Renal cortex interstitium (tissue), 15 donors: Measurements from ENCODE around the gene DYNLT3. TPM values are rescaled to one million over a fixed set of nuclear protein-coding genes. Genes with fewer than 3 reads are reported as not detected.

Experiments
- DNase-seq, 11 donors: peaks; one replicate each; pipeline ENCODE4 v3.0.0-alpha.2; 2013; ENCODE audit warnings: low read depth in 9 of 11, low spot score in 4 of 11; ENCODE audit errors: extremely low read depth in 1 of 11
- long read RNA-seq, 16 experiments: transcript quantifications; one replicate each; lab custom pipeline, GENCODE V29; 2026
- polyA plus RNA-seq, 3 donors: library from polyadenylated mRNA; unstranded; fragments of 120-200 nt; gene quantifications; one replicate each; pipeline ENCODE4 v1.2.1, GENCODE V29; 2013; ENCODE audit not compliant: insufficient read length in 3 of 3

DYNLT3 gene, protein sequence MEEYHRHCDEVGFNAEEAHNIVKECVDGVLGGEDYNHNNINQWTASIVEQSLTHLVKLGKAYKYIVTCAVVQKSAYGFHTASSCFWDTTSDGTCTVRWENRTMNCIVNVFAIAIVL
- polyA plus RNA-seq, result 10 to 100 TPM; 32.4 to 43.4 (median 39.8) TPM
- long read RNA-seq, donor 1, transcript DYNLT3-201 (5 exons, 2,217 nt), result major isoform, 15 of 15 reads
- long read RNA-seq, donor 1, partial matches to known transcripts, result 0 of 15 reads
- long read RNA-seq, donor 1, other reads (novel, unspliced or antisense), result 0 of 15 reads
- long read RNA-seq, donor 2, transcript DYNLT3-201 (5 exons, 2,217 nt), result major isoform, 10 of 10 reads
- long read RNA-seq, donor 2, partial matches to known transcripts, result 0 of 10 reads
- long read RNA-seq, donor 2, other reads (novel, unspliced or antisense), result 0 of 10 reads
- long read RNA-seq, donor 3, transcript DYNLT3-201 (5 exons, 2,217 nt), result major isoform, 32 of 32 reads
- long read RNA-seq, donor 3, partial matches to known transcripts, result 0 of 32 reads
- long read RNA-seq, donor 3, other reads (novel, unspliced or antisense), result 0 of 32 reads
- long read RNA-seq, donor 4, transcript DYNLT3-201 (5 exons, 2,217 nt), result major isoform, 13 of 18 reads
- long read RNA-seq, donor 4, partial matches to known transcripts, result 5 of 18 reads
- long read RNA-seq, donor 4, other reads (novel, unspliced or antisense), result 0 of 18 reads
- long read RNA-seq, donor 5, transcript DYNLT3-201 (5 exons, 2,217 nt), result major isoform, 45 of 57 reads
- long read RNA-seq, donor 5, partial matches to known transcripts, result 11 of 57 reads
- long read RNA-seq, donor 5, other reads (novel, unspliced or antisense), result 0 of 57 reads
- long read RNA-seq, donor 6, transcript DYNLT3-201 (5 exons, 2,217 nt), result major isoform, 21 of 22 reads
- long read RNA-seq, donor 6, partial matches to known transcripts, result 0 of 22 reads
- long read RNA-seq, donor 6, other reads (novel, unspliced or antisense), result 0 of 22 reads
- long read RNA-seq, donor 7, transcript DYNLT3-201 (5 exons, 2,217 nt), result major isoform, 23 of 23 reads
- long read RNA-seq, donor 7, partial matches to known transcripts, result 0 of 23 reads
- long read RNA-seq, donor 7, other reads (novel, unspliced or antisense), result 0 of 23 reads
- long read RNA-seq, donor 8, transcript DYNLT3-201 (5 exons, 2,217 nt), result major isoform, 29 of 29 reads
- long read RNA-seq, donor 8, partial matches to known transcripts, result 0 of 29 reads
- long read RNA-seq, donor 8, other reads (novel, unspliced or antisense), result 0 of 29 reads
- long read RNA-seq, donor 9, transcript DYNLT3-201 (5 exons, 2,217 nt), result major isoform, 29 of 37 reads
- long read RNA-seq, donor 9, partial matches to known transcripts, result 5 of 37 reads
- long read RNA-seq, donor 9, other reads (novel, unspliced or antisense), result 0 of 37 reads
- long read RNA-seq, donor 10, transcript DYNLT3-201 (5 exons, 2,217 nt), result major isoform, 17 of 23 reads
- long read RNA-seq, donor 10, partial matches to known transcripts, result 5 of 23 reads
- long read RNA-seq, donor 10, other reads (novel, unspliced or antisense), result 0 of 23 reads
- long read RNA-seq, donor 11, transcript DYNLT3-201 (5 exons, 2,217 nt), result major isoform, 13 of 19 reads
- long read RNA-seq, donor 11, partial matches to known transcripts, result 6 of 19 reads
- long read RNA-seq, donor 11, other reads (novel, unspliced or antisense), result 0 of 19 reads
- long read RNA-seq, donor 12, transcript DYNLT3-201 (5 exons, 2,217 nt), result major isoform, 7 of 7 reads
- long read RNA-seq, donor 12, partial matches to known transcripts, result 0 of 7 reads
- long read RNA-seq, donor 12, other reads (novel, unspliced or antisense), result 0 of 7 reads
- long read RNA-seq, donor 13, transcript DYNLT3-201 (5 exons, 2,217 nt), result major isoform, 36 of 44 reads
- long read RNA-seq, donor 13, partial matches to known transcripts, result 6 of 44 reads
- long read RNA-seq, donor 13, other reads (novel, unspliced or antisense), result 0 of 44 reads
- long read RNA-seq, donor 14, transcript DYNLT3-201 (5 exons, 2,217 nt), result major isoform, 13 of 19 reads
- long read RNA-seq, donor 14, partial matches to known transcripts, result 5 of 19 reads
- long read RNA-seq, donor 14, other reads (novel, unspliced or antisense), result 0 of 19 reads
- long read RNA-seq, donor 15, transcript DYNLT3-201 (5 exons, 2,217 nt), result major isoform, 5 of 6 reads
- long read RNA-seq, donor 15, partial matches to known transcripts, result 0 of 6 reads
- long read RNA-seq, donor 15, other reads (novel, unspliced or antisense), result 0 of 6 reads
- long read RNA-seq, donor 16, transcript DYNLT3-201 (5 exons, 2,217 nt), result major isoform, 33 of 52 reads
- long read RNA-seq, donor 16, partial matches to known transcripts, result 19 of 52 reads
- long read RNA-seq, donor 16, other reads (novel, unspliced or antisense), result 0 of 52 reads

DNA sequence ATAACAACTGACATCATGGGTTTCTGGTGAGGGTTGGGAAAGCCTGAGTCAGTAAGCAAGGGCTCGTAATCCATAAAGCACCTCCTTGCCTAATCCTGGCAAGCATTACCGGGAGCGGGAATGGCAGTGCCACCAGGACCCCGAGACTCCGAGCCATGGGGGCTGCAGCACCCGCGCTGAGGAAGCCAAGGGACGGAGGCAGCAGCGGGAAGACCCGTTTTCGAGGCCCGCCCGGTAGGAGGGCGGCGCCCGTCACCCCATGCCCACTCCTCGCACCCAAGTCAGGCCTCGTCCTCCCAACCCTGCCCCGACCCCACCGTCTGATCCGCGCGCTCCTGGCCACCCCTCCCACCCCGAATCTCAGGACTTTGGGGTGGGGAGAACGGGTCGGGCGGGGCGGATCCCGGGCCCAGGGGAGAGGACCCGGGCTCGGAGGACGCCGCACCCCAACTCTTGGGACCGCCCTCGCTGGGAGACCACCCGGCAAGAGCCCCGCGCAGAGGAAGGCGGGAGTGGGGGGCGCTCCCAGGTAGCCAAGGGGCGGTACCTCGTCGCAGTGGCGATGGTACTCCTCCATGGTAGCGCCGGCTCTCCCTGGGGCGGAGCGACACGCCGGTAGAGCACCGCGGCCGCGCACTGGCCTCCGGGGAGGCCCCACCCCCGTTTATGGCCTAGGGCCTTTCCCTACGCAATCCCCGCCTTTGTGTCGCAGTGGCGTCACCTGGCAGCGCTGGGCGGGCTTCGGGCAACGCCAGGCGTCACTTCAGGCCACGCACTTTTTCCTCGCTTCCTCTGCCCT lies at the start of gene DYNLT3:
Gene DYNLT3, minus strand, starts transcription at position 638 of the 799 bp plus-strand sequence. Its CDS starts 61 bp downstream, at position 577.
- peak in 10 of 11 donors; percentile 48 to 70 (median 66) for DNase-seq

DNA sequence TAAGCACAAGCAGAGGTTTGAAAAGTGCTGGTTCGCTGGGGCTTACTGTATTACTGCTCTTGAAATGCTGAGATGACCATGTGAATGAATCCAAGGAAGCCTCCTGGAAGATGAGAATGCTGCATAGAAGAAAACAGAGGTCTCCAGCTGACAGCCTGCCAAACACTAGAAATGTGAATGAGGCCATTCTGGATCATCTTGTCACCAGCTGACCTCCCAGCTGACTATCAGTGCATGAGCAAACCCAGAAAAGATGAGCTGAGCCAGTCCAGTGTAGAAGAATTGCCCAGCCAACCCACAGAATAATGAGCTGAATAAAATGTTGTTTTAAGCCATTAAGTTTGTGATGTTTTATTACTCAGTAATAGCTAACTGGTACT lies 49.1 kb upstream of the DYNLT3 start:
- no peak for DNase-seq

DNA sequence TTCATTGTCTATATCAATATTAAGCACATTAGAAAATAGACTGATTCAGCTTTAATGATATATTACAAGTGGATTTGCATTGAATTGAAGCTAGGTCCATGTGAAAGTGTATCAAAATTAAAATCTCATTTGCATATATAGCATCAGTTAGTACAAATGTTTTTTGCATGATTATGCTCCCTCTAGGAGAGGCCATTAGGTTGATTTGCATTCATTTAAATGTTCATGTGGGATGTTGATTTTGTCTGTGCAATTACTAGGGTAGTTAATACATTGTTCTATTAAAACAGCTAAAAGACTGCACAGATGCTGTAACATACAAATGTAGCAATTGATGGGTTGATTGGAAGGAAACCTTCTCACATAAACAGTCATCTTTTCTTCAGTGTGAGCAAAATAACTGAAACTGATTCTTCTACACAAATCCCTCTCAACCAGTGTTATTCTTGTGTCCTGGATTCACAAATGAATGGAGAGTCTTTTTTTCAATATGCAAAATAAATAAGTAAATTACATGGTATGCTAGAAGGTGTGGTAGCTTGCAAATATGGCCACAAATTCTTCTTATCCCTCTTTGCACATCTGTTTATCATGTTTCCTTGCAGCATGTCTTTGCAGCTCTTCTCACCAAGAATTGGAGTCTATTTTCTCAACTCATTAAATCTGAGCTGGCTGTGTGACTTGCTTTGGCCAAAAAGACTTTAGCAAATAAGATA lies 48.6 kb upstream of the DYNLT3 start:
- DNase-seq, result no peak

DNA sequence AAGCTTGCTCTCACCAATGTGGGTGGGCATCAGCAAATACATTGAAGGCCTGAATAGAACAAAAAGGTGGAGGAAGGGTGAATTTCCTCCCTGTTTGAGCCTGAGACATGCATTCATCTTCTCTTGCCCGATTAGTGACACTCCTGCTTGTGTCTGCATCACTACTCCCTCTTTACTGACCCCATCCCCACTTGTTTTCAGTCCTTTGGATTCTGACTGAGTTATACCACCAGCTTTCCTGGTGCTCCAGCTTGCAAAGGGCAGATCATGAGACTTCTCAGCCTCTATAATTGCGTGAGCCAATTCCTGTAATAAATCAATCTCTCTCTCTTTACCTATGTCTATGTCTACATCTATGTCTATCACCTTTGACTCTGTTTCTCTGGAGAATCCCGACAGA lies 47.4 kb upstream of the DYNLT3 start:
- DNase-seq, result no peak

DNA sequence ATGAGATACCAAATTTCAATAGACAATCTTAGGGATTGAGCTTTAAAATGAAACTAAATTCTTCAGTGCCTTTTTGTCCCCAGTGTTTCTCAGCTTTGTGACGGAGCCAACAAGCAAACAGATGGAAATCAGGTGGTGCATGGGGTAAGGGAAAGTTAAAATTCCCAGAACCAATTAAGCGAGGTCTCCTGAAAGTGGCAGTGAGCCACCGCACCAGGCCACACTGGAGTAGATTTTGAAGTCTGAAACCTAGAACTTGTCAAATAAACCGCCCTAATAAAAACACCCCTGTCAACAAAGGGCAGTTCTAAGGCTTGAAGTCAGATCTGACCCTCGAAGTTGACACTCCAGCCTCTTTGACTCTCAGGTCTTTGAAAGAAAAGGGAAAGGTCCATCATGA lies 40.6 kb upstream of the DYNLT3 start:
- DNase-seq, result no peak

DNA sequence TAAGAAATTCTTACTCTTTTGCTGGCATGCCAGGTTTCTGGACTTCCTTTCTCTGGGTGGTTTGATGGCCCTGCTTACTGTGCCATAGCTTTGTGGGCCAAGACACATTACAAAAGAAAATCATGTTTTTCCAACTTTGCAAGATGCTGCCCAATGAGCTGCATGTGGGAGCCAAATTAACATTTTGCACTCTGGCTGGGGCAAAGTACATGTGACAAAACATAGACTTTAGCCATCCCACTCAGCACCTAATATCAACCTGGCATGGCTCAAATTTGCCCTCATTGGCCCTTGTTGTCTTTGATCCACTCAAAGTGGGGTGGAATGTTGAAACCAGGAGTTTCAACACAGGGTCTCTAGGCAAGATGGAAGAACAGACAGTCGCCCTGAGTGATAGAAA lies 40.0 kb upstream of the DYNLT3 start:
- no peak for DNase-seq

DNA sequence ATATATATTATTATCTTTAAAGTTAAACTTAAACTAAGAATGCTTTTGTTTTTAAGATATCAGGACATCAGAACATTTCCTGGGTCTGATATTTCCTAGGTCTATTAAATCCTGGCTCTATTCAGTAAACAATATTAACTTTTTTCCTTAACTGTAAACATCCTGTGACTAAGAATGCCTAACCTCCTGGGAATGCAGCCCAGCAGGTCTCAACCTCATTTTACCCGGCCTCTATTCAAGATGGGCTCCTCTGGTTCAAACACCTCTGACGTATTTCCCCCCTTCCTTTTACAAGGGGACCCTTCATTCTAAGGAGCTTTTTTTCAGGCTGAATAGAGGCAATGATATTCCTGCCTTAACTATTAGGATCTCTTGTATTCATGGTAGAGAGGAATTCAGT lies 35.8 kb upstream of the DYNLT3 start:
- DNase-seq, result no peak

DNA sequence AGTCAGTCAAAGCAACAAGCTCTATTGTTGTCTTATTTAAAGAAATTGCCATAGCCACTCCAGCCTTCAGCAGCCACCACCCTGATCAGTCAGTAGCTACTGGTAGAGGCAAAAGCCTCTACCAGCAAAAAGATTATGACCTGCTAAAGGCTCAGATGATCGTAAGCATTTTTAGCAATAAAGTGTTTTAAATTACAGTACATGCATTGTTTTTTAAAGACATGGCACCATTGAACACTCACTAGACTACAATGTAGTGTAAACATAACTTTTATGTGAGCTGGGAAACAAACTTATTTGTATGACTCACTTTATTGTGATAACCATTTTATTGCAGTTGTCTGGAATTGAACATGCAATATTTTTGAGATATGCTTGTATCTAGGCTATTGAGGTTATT lies 32.3 kb upstream of the DYNLT3 start:
- no peak for DNase-seq

DNA sequence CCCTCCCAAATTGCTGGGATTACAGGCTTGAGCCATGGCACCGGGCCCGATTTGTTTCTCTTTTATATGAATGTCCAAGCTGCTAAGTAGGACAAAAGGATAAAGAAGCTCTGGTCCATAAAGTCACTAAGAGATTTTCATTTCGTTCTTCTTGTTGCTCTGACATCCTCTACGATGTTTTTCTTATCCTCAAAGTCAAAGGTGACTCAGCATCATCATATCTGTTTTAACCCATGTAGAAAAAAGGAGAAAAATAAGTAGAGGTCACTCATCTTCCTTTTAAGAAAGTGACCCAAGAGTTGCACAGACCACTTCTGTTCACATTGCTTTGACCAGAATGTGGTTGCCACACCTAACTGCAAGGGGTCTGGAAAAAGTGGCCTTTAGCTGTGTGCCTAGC lies 29.3 kb upstream of the DYNLT3 start:
- DNase-seq, result no peak

DNA sequence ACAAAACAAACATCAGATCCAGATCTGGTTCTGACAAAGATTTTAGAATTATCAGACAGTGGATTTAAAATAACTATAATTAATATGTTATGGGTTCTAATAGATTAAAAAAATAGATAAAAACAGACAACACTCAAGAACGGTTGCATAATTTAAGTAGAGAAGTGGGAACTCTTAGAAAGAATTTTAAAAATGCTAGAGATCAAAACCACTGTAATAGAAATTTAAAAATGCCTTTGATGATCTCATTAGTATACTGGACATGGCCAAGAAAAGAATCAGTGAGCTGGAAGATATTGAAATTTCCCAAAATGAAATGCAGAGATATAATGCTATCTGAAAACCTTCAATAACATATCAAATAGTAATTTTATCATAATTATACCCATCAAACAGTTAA lies 28.3 kb upstream of the DYNLT3 start:
- DNase-seq, result no peak

DNA sequence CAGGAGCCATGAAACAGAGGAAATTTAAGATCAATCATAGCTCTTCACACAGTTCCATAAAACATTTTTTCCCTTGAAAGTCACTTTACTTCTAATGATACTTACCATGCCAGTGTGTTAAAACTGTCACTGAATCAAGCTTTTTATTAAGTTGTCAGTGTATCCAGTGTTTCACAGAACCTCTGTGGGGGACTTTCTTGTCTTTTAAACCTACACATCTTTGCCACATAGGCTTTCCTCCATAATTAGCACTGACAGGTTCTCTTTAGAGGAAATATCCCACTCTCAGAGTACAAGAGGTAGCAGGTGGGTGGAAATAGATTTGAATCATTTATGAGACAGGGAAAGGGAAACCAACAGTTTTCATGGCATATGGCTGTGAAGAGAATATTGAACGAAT lies 25.8 kb upstream of the DYNLT3 start:
- DNase-seq, result no peak

DNA sequence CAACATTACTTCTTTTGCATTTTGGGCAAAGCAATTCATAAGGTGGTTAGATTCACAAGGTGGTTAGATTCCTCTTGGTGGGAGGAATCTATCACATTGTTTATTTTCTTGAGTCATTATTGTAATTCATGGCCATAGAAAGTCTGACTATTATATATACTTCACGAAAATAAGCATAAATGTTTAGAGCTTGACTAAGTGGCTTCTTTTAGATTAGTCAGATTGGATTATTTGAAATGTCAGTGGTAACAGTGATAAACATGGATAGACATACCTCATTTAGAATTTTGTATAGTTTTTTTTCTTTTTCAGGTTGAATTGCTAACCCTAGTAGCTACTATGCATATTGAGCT lies 24.9 kb upstream of the DYNLT3 start:
- DNase-seq, result no peak

DNA sequence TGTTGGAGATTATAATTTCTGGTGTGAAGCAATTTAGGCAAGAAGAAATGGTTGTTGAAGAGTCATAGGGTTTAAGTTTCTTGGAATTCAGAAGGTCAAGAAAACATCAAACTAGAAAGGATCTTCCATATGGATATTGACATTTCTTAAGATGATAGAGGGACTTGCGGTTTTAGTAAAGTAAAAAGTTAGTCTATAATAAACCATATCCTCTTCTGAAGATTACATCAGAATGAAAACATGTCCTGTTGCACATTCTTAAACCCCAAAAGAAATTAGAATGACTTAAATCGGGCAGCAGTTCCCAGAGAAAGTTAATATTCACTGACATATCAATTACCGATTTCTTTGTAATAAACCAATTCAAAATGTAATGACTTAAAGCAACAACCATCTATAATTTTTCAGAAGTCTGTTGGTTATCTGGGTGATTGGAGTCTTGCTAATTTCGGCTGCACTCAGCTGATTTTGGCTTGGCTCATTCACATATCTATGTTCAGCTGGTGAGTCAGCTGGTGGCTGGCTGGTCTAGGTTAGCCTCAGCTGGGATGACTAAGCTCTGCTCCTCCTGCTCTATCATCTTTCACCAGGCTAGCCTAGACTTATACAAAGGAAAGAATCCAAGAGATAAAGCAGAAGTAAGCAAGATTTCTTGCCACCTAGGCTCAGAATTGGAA lies 24.4 kb upstream of the DYNLT3 start:
- DNase-seq, result no peak

DNA sequence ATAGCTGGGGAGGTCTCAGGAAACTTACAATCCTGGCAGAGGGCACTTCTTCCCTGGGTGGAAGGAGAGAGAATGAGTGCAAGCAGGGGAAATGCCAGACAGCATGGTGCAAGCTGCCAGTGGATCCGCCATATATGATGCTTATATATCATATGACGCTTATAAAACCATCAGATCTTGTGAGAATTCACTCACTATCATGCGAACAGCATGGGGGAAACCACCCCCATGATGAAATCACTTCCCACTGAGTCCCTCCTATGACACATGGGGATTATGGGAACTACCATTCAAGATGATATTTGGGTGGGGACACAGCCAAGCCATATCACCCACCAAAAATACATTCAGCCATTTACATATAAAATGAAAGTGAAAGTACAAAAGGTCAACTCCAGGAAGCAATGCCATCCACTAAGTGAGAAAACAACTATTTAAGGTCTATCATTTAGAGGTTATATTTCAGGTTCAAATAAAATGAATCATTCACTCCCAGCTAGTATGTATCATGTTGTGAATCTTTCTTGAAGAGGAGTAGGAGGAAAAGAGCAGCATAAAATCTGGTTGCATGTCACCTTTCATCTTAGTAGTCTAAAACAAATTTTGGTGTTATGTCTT lies 20.3 kb upstream of the DYNLT3 start:
- DNase-seq, result no peak

DNA sequence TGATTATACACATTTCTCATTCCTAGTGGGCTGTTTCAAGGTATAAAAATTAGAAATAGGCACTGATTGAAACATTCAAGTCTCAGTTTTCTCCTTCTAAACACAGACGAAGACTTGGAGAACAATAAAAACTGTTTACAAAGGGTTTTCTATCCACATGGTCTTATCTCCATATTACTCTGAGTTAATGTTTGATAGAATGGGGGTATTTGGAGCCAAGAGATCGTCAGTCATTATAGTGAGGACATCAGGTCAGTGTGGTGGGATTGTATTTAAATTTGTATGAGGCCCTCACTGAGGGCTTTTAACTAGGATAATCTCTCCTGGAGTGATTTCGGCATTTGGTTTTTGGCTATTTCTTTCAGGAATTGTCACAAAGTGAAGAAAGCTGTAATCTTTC lies 16.4 kb upstream of the DYNLT3 start:
- no peak for DNase-seq
